ENCODE measurements around the gene SEPHS2. TPM values are rescaled to one million over a fixed set of nuclear protein-coding genes. Genes with fewer than 3 reads are reported as not detected.

The SEPHS2 gene
- total and polyA plus RNA-seq, 2 of the 8 experiments (the other 6 are each of a cell fraction or from before 2014, with no cell fraction given) = 28.2 to 61.8 TPM

- H3K56ac ChIP-seq (replicated peaks; ENCODE audit: insufficient read length, low read depth, low read length) = no peak overlapping the region
- no peaks in the 10 kb centered on the region for H3K36me3 ChIP-seq (ENCODE audit: control insufficient read depth in 2 of 4, insufficient read depth in 4 of 4, low read length in 3 of 4)
- no peak for DNase-seq (ENCODE audit: low read depth in 1 of 2, low spot score in 2 of 2)
- H2BK5ac ChIP-seq (ENCODE audit: low read depth, low read length) = no peak overlapping the region
- H3K18ac ChIP-seq (ENCODE audit: extremely low read depth, low read length) = no peak overlapping the region
- H3K4me3 ChIP-seq (ENCODE audit: extremely low read depth in 1 of 4, insufficient read depth in 2 of 4, low read depth in 3 of 4, low read length in 4 of 4) = no peak overlapping the region
- no peak overlapping the region for H2AK5ac ChIP-seq (ENCODE audit: low read depth, low read length)
- H3K9me3 ChIP-seq (ENCODE audit: insufficient read depth in 2 of 2, low read depth in 1 of 2, low read length in 1 of 2) = no peaks in the 10 kb centered on the region; a peak in 1 of 4 replicates
- CTCF ChIA-PET (ENCODE audit: partially characterized antibody) = interaction anchor here (0.9 to 3.0 kb wide), 2 partner anchors 9 to 35 kb away, joined by 3 to 9 read pairs; no protein-coding TSS in a partner anchor
- no peak overlapping the region for H2BK20ac ChIP-seq (ENCODE audit: low read length)
- H3K23me2 ChIP-seq (ENCODE audit: low read depth, low read length) = no peaks in the 10 kb centered on the region
- no peak for FAIRE-seq
- H4K91ac ChIP-seq (replicated peaks; ENCODE audit: insufficient read length, low read length) = no peak overlapping the region
- no peak overlapping the region for H2BK120ac ChIP-seq (replicated peaks; ENCODE audit: low read depth, low read length)
- H3K4me1 ChIP-seq (replicated peaks in 1 of 4; ENCODE audit: control insufficient read depth in 3 of 4, insufficient read depth in 4 of 4, low read length in 3 of 4) = peaks cover 0 to 3% (median 1%) of the 10 kb centered on the region in 4 experiments; a peak in 1 of 7 replicates
- H3K79me2 ChIP-seq (ENCODE audit: control insufficient read depth in 1 of 2, insufficient read depth in 2 of 2, low read length in 2 of 2) = no peaks in the 10 kb centered on the region
- H3K4me2 ChIP-seq (ENCODE audit: insufficient read depth in 1 of 2, low read depth in 2 of 2, low read length in 2 of 2) = no peak overlapping the region
- no peak overlapping the region for H3K9ac ChIP-seq (replicated peaks in 1 of 4; ENCODE audit: extremely low read depth in 1 of 4, low read depth in 3 of 4, low read length in 3 of 4)
- POLR2A ChIA-PET (ENCODE audit: partially characterized antibody) = interaction anchor here (1.9 kb wide), 1 partner anchor 11 kb away, joined by 3 read pairs; no protein-coding TSS in a partner anchor
- no peak overlapping the region for H2BK15ac ChIP-seq (ENCODE audit: low read length)
- H4K20me1 ChIP-seq (replicated peaks in 1 of 2; ENCODE audit: control insufficient read depth in 1 of 2, insufficient read depth in 2 of 2, low read length in 2 of 2) = no peaks in the 10 kb centered on the region
- no peak overlapping the region for H3K4ac ChIP-seq (replicated peaks; ENCODE audit: insufficient read length, low read depth, low read length)
- H3K79me1 ChIP-seq (ENCODE audit: low read depth, low read length) = no peaks in the 10 kb centered on the region
- H4K8ac ChIP-seq (ENCODE audit: extremely low read depth, insufficient read depth, low read length) = no peak overlapping the region
- H4K5ac ChIP-seq (ENCODE audit: insufficient read length, low read depth, low read length) = no peak overlapping the region
- no peak overlapping the region for H2AFZ ChIP-seq (ENCODE audit: low read length)
- H3K27me3 ChIP-seq (replicated peaks in 1 of 4; ENCODE audit: control insufficient read depth in 3 of 4, extremely low read depth in 1 of 4, insufficient read depth in 3 of 4, low read length in 3 of 4) = no peaks in the 10 kb centered on the region
- no peak overlapping the region for H3K27ac ChIP-seq (ENCODE audit: low read depth, low read length)
- H2BK12ac ChIP-seq (ENCODE audit: low read depth, low read length) = no peak overlapping the region
- no peak overlapping the region for H3K14ac ChIP-seq (ENCODE audit: insufficient read length)
- H3K23ac ChIP-seq (ENCODE audit: insufficient read length) = no peak overlapping the region
- TF ChIP-seq SIN3A (conservative IDR thresholded peaks at IDR 0.05 in 1 of 2, IDR thresholded peaks at IDR 0.05 in 1 of 2; ENCODE audit: low read depth in 1 of 2, low read length in 2 of 2) (no peak), ATF3 (IDR thresholded peaks at IDR 0.05; ENCODE audit: insufficient read depth, low read depth, low read length) (no peak), MAFK (IDR thresholded peaks at IDR 0.05; ENCODE audit: low read depth, low read length) (no peak), YY1 (IDR thresholded peaks at IDR 0.05; ENCODE audit: low read depth, low read length) (no peak), EGR1 (IDR thresholded peaks at IDR 0.05; ENCODE audit: borderline replicate concordance, low read depth, low read length) (no peak), ZNF274 (IDR thresholded peaks at IDR 0.05; ENCODE audit: borderline replicate concordance, extremely low read depth, low read length) (no peak), ATF2 (IDR thresholded peaks at IDR 0.05; ENCODE audit: low read length) (no peak), HDAC6 (IDR thresholded peaks at IDR 0.05; ENCODE audit: low read depth, low read length) (no peak), POLR2AphosphoS5 (IDR thresholded peaks at IDR 0.05; ENCODE audit: low read depth, low read length) (no peak), PHF8 (conservative IDR thresholded peaks at IDR 0.05; ENCODE audit: low read depth, low read length) (no peak)
Measured at GRCh38 chr16:30484887-30485286, 39.2 kb upstream of the SEPHS2 start.
